Keratinocyte (primary cell): ENCODE data around the gene PTPDC1. TPM values are rescaled to one million over a fixed set of nuclear protein-coding genes. Genes with fewer than 3 reads are reported as not detected.
"Not testable (repeated sequence)": the region's sequence is repeated elsewhere in the genome, so short reads cannot be mapped to it uniquely, and the experiment has no call there.

Experiments used
- DNase-seq: peaks from one replicate; pipeline ENCODE4 v3.0.0-alpha.2; 2011; ENCODE audit warnings: low read depth, missing footprints, low spot score
- FAIRE-seq: peaks from 2 replicates; lab custom pipeline; 2011; peaks lifted over from hg19 to GRCh38; lab: Jason Lieb, UNC
- H2AFZ ChIP-seq: 2 replicates; pipeline ENCODE4 v1.6.0; 2012; ENCODE audit warnings: low read length, control low read depth, inconsistent platforms; ENCODE audit not compliant: control insufficient read depth
- H3K27ac ChIP-seq: 2 replicates; pipeline ENCODE4 v1.5.1; 2011; ENCODE audit warnings: low read length; ENCODE audit not compliant: control insufficient read depth, insufficient read depth
- H3K27me3 ChIP-seq: 3 replicates; pipeline ENCODE4 v1.6.0; 2011; ENCODE audit warnings: low read length; ENCODE audit not compliant: control insufficient read depth, insufficient read depth; ENCODE audit errors: extremely low read depth
- H3K36me3 ChIP-seq, 2 experiments: 2 replicates in 1 of 2; 3 replicates in 1 of 2; pipeline ENCODE4 v1.5.1; 2011; ENCODE audit warnings: low read length in 2 of 2, mild to moderate bottlenecking in 1 of 2; ENCODE audit not compliant: control insufficient read depth in 2 of 2, insufficient read depth in 2 of 2; ENCODE audit errors: extremely low read depth in 1 of 2
- H3K4me1 ChIP-seq: 3 replicates; pipeline ENCODE4 v1.5.1; 2011; ENCODE audit warnings: low read length; ENCODE audit not compliant: control insufficient read depth, insufficient read depth; ENCODE audit errors: extremely low read depth
- H3K4me2 ChIP-seq: 3 replicates; pipeline ENCODE4 v1.6.0; 2011; ENCODE audit warnings: low read depth, low read length; ENCODE audit not compliant: control insufficient read depth, insufficient read depth; ENCODE audit errors: extremely low read depth
- H3K4me3 ChIP-seq, 3 experiments: fragments of 200-600 bp in 1 of 3; sonication (generic) in 1 of 3; 2 replicates in 2 of 3; 3 replicates in 1 of 3; pipeline ENCODE4 v1.5.1; 2011 to 2016; ENCODE audit warnings: low read length in 3 of 3, mild to moderate bottlenecking in 3 of 3, control low read depth in 2 of 3, inconsistent platforms in 1 of 3, low read depth in 1 of 3, mixed read lengths in 1 of 3, mixed run types in 1 of 3, moderate library complexity in 1 of 3; ENCODE audit not compliant: control insufficient read depth in 2 of 3, insufficient read depth in 2 of 3; ENCODE audit errors: extremely low read depth in 1 of 3
- H3K79me2 ChIP-seq: 2 replicates; pipeline ENCODE4 v1.6.0; 2012; ENCODE audit warnings: low read length; ENCODE audit not compliant: control insufficient read depth, insufficient read depth
- H3K9ac ChIP-seq: 3 replicates; pipeline ENCODE4 v1.6.0; 2011; ENCODE audit warnings: low read length; ENCODE audit not compliant: control insufficient read depth, insufficient read depth; ENCODE audit errors: extremely low read depth
- H3K9me1 ChIP-seq: 3 replicates; pipeline ENCODE4 v1.6.0; 2011; ENCODE audit warnings: low read length; ENCODE audit not compliant: control insufficient read depth, insufficient read depth; ENCODE audit errors: extremely low read depth
- H3K9me3 ChIP-seq: 2 replicates; pipeline ENCODE4 v1.5.1; 2012; ENCODE audit warnings: low read depth, low read length; ENCODE audit not compliant: control insufficient read depth
- H4K20me1 ChIP-seq: 3 replicates; pipeline ENCODE4 v1.6.0; 2011; ENCODE audit warnings: low read length; ENCODE audit not compliant: control insufficient read depth, insufficient read depth; ENCODE audit errors: extremely low read depth
- CTCF ChIP-seq, 3 experiments: IDR thresholded peaks in 1 of 3; conservative IDR thresholded peaks in 1 of 3; optimal IDR thresholded peaks in 1 of 3; 2 replicates in 2 of 3; 3 replicates in 1 of 3; pipeline versions ENCODE3 to v1.5.1; 2011; ENCODE audit warnings: low read length in 3 of 3, mild to moderate bottlenecking in 3 of 3, moderate library complexity in 2 of 3, control low read depth in 1 of 3, inconsistent platforms in 1 of 3; ENCODE audit not compliant: insufficient read depth in 2 of 3; ENCODE audit errors: extremely low read depth in 1 of 3
- EZH2 ChIP-seq: IDR thresholded peaks from one replicate; pipeline ENCODE4 v1.6.1; 2012; ENCODE audit warnings: inconsistent platforms, mild to moderate bottlenecking, low read length, moderate library complexity
- dilution Hi-C: fragments of 300-500 bp; cut with MboI; formaldehyde crosslinking; loops from one replicate; pipeline ENCODE4 v1.7.0; 2020; ENCODE audit warnings: low sequenced_read_pairs; ENCODE audit not compliant: extremely low pct_ligation_motif_present
- polyA plus RNA-seq, 5 experiments: library from polyadenylated mRNA; depleted of rRNA in 3 of 5; stranded (reverse) in 3 of 5; stranded (forward) in 1 of 5; unstranded in 1 of 5; fragments of >200 nt; gene quantifications; 1 replicate in 1 of 5; 2 replicates in 3 of 5; 3 replicates in 1 of 5; pipeline versions ENCODE4 v1.2.1 to v1.2.3, GENCODE V29; 2011 to 2012; ENCODE audit warnings: missing spikeins in 2 of 5, low read depth in 1 of 5, low replicate concordance in 1 of 5

Gene PTPDC1
- polyA plus RNA-seq, 1 donor (not counting 4 experiments of a cell fraction or from before 2014, with no cell fraction given), result 8.2 TPM

GRCh38 chr9:94086486-94087345 is 2.5 kb downstream of the PTPDC1 start:
- FAIRE-seq (no peak), DNase-seq (no peak)
- H4K20me1 ChIP-seq, result no peaks in the 10 kb centered on the region
- dilution Hi-C loops, result no loop called here
- no peak overlapping the region for H3K9ac ChIP-seq
- no peaks in the 10 kb centered on the region for H3K79me2 ChIP-seq
- peaks cover 17% of the 10 kb centered on the region for H3K4me1 ChIP-seq
- TF ChIP-seq EZH2 (no peak), CTCF (optimal IDR thresholded peaks at IDR 0.05 in 1 of 3, IDR thresholded peaks at IDR 0.05 in 1 of 3, conservative IDR thresholded peaks at IDR 0.05 in 1 of 3; ENCODE audit: extremely low read depth in 1 of 3, insufficient read depth in 2 of 3, low read length in 3 of 3) (no peak)
- H3K27me3 ChIP-seq, result no peaks in the 10 kb centered on the region
- no peaks in the 10 kb centered on the region for H3K36me3 ChIP-seq
- H3K9me3 ChIP-seq, result no peaks in the 10 kb centered on the region
- H2AFZ ChIP-seq, result no peak overlapping the region
- H3K4me2 ChIP-seq, result no peak overlapping the region
- no peak overlapping the region for H3K4me3 ChIP-seq
- H3K27ac ChIP-seq, result peak overlapping the region; percentile 28
- H3K9me1 ChIP-seq, result no peaks in the 10 kb centered on the region

- H3K9me3 ChIP-seq, DNase-seq, H3K9ac ChIP-seq, dilution Hi-C loops, H3K4me2 ChIP-seq, H3K27me3 ChIP-seq, FAIRE-seq, H3K9me1 ChIP-seq, H3K79me2 ChIP-seq, H4K20me1 ChIP-seq, H3K36me3 ChIP-seq, H3K4me3 ChIP-seq, H2AFZ ChIP-seq: not testable (repeated sequence)
- Histone ChIP-seq H3K4me1 (peaks cover 32% of the 10 kb centered on the region), H3K27ac (peak overlapping the region; percentile 40)
Measured at GRCh38 chr9:94094219-94095145, 10.2 kb downstream of the PTPDC1 start.
